HG02798 (cell line): Measurements from ENCODE around the gene METTL5.
"Not testable (repeated sequence)": the region's sequence is repeated elsewhere in the genome, so short reads cannot be mapped to it uniquely, and the experiment has no call there.

ENCODE experiments used
- ATAC-seq: cut with Tn5 transposase; IDR thresholded peaks from one replicate; pipeline ENCODE4 v1.9.1; 2021; ENCODE audit warnings: mild to moderate bottlenecking; ENCODE audit not compliant: unreplicated experiment, poor library complexity

METTL5 gene

GRCh38 chr2:169838743-169839489 is 14.2 kb upstream of the METTL5 start:
- ATAC-seq, result no peak

GRCh38 chr2:169834401-169834800 is 9.7 kb upstream of the METTL5 start:
- no peak for ATAC-seq

- peak; percentile 28 for ATAC-seq
Measured at GRCh38 chr2:169828141-169828811, 3.6 kb upstream of the METTL5 start.

DNA sequence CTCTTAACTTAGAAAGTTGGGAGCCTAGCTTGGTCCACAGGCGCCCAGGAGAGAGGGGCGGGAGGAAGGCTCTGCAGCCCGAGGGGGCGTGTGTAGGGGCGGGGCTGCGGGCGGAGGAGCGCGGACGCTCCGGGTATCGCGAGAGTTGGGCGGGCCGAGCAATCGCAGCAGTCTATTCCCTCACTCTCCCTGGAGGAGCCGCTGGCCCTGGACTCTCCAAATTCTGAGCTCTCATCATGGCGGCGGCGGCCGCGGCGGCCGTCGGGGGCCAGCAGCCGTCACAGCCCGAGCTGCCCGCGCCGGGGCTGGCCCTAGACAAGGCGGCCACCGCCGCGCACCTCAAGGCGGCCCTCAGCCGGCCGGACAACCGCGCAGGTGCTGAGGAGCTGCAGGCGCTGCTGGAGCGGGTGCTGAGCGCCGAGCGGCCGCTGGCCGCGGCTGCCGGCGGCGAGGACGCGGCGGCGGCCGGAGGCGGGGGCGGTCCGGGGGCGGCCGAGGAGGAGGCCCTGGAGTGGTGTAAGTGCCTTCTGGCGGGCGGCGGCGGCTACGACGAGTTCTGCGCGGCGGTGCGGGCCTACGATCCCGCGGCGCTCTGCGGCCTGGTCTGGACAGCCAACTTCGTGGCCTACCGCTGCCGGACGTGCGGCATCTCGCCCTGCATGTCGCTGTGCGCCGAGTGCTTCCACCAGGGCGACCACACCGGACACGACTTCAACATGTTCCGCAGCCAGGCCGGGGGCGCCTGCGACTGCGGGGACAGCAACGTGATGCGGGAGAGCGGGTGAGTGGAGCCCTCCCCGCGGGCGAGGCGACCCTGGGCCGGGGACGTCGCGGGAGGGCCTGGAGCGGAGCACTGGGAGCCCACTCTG is 2.8 kb upstream of the METTL5 start, which contains the start of gene UBR3:
Gene UBR3 (plus strand): TSS at position 183 of the 869 bp plus-strand sequence. CDS start 54 bp downstream, at position 237.
- peak; percentile 86 for ATAC-seq

GRCh38 chr2:169823996-169824372 is 721 bp downstream of the METTL5 start:
- no peak for ATAC-seq

DNA sequence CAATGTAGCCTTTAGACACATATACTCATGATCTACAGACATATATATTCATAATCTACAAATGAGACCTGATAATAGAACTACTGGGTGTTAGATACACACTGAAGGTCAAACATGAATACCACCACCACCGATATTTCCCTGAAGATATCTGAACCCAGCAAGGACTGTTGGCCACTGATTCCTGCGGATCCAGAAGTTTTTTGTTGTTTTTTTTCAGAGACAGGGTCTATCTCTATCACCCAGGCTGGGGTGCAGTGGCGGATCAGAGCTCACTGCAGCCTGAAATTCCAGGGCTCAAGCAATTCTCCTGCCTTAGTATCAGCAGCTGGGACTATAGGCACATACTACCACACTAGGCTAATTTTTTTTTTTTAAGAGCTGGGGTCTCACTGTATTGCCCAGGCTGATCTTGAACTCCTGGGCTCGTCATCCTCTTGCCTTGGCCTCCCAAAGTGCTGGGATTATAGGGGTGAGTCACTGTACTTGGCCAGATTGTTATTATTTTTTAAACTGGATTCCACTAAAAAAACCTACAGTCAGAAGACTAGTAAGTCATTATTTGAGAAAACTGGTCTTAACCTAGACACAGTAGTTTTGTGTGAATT is 1.8 kb downstream of the METTL5 start:
- no peak for ATAC-seq

DNA sequence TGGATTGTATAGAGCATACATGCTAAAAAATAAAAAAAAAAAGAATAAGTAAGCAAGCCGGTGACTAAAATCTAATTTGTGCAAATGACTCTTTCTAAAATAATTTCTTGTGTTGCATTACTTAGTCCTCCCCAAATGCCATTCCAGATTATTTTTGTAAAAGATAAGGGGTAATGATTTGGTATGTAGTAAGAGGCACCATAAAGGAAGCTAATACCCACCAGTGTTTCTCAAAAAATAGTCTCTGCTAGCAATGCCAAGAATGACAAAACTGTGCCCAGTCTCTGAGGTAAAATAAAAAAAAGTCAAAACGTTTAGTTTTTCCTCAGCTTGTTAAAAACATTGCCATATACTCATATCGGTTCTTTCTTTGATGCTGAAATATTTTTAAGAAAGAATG is 2.7 kb downstream of the METTL5 start:
- ATAC-seq, result no peak

GRCh38 chr2:169820101-169820500 is 4.6 kb downstream of the METTL5 start:
- not testable (repeated sequence) for ATAC-seq

DNA sequence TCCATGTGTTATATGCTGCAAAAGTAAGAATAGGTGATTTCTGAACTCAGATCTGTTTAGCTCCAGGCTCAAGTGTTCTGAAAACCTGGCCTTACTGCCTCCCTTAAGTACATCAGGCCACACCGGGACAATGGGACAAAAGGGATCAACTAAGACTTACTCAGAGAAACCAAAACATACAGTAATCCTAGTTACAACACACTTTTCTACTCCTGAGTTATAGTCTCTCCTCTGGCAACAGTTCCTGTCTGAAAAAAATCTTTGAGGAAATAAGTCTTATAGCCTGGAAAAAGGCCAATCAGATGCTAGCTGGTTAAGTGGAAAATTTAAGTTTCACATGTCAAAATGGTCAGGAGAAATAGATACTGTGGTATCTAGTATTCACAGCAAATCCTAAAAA is 5.6 kb downstream of the METTL5 start:
- ATAC-seq, result no peak

DNA sequence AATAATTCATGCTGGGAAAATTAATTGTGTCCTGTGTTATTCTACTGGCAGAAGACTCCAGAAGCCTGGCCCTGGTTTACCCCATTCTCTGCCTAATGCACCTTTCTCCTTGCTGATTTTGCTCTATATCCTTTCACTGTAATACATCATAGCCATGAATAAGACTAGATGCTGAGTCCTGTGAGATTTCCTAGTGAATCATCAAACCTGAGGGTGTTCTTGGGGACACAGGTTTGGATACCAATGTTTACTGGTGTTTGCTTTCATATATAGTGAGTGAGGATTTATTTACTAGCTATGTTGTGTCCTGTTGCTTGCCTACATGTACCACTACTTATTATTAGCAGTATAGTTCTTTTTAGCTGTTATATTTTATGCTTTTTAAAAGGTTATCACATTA is 6.5 kb downstream of the METTL5 start:
- no peak for ATAC-seq

DNA sequence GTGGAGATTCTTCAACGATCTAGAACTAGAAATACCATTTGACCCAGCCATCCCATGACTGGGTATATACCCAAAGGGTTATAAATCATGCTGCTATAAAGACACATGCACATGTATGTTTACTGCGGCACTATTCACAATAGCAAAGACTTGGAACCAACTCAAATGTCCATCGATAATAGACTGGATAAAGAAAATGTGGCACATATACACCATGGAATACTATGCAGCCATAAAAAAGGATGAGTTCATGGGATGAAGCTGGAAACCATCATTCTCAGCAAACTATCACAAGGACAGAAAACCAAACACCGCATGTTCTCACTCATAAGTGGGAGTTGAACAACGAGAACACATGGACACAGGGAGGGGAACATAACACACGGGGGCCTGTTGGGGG is 7.3 kb downstream of the METTL5 start:
- ATAC-seq, result not testable (repeated sequence)

- ATAC-seq, result not testable (repeated sequence)
Measured at GRCh38 chr2:169816961-169817360, 7.7 kb downstream of the METTL5 start.

DNA sequence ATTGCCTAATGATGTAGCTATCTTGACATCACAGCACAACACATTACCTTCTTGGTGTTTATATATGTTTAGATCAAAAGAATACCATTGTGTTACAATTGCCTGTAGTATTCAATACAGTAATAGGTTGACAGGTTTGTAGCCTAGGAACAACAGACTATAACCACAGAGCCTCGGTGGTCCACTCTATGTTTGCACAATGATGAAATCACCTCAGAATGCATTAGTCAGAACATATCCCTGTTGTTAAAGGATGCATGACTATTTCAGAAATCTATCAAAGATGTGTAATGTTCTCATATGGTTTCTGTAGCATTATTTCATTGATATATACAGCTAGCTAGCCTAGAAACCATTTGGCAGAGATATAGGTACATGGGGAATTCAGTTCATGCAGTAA is 8.9 kb downstream of the METTL5 start:
- no peak for ATAC-seq

DNA sequence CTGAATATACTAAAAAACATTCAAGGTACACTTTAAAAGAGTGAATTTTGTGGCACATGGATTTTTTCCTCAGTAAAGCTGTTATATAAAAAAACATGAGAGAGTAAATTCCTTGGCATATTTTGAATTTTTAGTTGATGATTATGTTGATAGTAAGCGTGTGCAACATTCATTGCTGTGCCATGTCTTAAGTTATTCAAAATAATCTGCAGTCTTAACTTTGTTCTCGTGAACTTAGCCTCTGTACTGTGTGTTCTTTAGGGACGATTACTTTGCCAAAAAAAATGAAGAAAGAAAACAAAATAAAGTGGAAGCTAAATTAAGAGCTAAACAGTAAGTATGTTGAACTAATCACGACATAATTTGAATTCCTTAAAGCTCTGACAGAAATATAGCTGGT is 16.5 kb downstream of the METTL5 start:
- no peak for ATAC-seq

DNA sequence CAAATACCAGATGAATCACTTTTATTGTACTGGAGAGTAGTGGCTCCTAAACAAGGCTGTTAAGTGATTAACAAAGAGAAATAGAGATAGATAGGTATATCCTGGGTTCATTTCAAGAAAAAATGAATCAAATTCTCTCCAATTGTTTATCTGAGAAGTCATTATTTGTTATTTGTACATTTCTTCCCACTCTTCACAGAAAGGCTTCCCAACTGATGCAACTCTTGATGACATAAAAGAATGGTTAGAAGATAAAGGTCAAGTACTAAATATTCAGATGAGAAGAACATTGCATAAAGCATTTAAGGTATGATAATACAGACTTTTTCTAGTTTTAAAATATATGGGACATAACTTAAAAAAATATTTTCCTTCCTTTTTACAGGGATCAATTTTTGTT is 18.1 kb downstream of the METTL5 start:
- no peak for ATAC-seq

DNA sequence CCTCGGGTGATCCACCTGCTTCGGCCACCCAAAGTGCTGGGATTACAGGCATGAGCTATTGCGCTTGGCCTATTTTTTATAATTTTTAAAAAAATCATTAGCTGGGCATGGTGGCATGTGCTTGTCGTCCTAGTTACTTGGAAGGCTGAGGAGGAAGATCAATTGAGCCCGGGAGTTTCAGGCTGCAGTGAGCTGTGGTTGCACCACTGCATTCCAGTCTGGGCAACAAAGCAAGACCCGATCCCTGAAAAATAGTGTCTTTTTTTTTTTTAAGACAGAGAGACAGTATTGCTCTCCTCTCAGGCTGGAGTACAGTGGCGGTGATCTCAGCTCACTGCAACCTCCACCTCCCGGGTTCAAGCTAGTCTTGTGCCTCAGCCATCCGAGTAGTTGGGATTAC is 21.2 kb downstream of the METTL5 start:
- ATAC-seq, result no peak

GRCh38 chr2:169798718-169799592 is 25.8 kb downstream of the METTL5 start, which contains the start of gene SSB:
TSS of gene SSB (plus strand) at chr2:169798871. CDS start at chr2:169800961, 2,090 bp downstream.
- ATAC-seq, result peak; percentile 98

- ATAC-seq, result no peak
Measured at GRCh38 chr2:169798397-169798717, 26.3 kb downstream of the METTL5 start.

DNA sequence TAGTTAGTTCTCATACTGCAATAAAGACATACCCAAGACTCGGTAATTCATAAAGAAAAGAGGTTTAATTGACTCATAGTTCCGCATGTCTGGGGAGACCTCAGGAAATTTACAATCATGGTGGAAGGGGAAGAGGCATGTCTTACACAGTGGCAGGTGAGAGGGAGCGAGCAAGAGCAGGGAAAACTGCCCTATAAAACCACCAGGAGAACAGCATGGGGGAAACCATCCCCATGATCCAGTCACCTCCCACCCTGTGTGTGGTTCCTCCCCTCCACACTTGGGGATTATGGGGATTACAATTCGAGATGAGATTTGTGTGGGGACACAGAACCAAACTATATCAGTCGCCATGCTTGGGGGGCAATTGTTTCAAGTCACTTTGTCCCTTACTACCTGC is 27.1 kb downstream of the METTL5 start:
- no peak for ATAC-seq

GRCh38 chr2:169796441-169796840 is 28.3 kb downstream of the METTL5 start:
- no peak for ATAC-seq
